GM10847 (cell line): Measurements from ENCODE around the gene ITGA6.

Source experiments
- POLR2A ChIP-seq: IDR thresholded peaks from 2 replicates; pipeline ENCODE4 v1.6.1; 2011; ENCODE audit not compliant: insufficient read length; ENCODE audit errors: extremely low read depth

ITGA6 gene

DNA sequence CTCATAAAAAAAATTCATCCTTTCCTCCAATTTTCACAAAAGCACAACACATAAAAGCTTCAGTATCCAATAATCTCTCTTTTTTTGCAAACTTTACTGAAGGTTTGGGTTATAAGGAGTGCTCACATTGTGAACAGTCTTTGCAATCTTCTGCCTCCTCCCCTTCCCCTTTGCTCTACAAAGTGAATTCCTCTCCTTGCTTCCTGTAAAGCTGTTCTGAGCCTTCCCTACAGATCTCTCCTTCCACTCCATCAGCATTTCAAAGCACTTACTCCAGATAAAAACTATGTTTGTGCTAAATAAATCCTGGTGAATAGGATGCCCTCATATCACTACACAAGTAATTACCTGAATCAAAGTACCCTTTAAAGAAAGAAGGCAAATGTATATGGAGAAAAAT, 123.9 kb downstream of the ITGA6 start:
- no peak for TF ChIP-seq POLR2A

DNA sequence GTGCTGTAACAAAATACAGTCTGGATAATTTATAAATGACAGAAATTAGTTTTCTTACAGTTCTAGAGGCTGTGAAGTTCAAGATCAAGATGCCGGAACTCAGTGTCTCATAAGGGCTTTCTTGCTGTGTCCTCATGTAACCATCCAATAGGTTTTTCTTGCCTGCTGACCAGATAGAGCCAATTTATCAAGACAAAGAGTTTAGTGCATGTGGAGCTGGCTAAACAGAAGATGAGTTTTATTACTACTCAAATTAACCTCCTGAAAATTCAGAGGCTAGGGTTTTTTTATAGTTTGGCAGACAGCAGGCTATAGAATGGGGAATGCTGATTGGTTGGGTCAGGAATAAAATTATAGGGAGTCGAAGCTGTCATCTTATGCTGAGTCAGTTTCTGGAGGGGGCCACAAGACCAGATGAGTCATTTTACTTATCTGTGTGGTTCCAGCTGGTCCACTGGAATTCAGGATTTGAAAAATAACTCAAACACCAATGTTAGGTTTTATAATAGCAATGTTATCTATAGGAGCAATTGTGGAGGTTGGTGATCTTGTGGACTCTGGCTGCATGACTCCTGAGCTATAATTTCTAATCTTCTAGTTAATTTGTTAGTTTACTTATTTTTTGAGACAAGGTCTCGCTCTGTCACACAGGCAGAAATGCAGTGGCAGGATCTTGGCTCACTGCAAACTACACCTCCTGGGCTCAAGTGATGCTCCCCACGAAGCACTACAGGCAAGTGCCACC, 125.3 kb downstream of the ITGA6 start:
- no peak for TF ChIP-seq POLR2A

GRCh38 chr2:172554352-172555271, 127.2 kb downstream of the ITGA6 start:
- TF ChIP-seq POLR2A, result no peak

DNA sequence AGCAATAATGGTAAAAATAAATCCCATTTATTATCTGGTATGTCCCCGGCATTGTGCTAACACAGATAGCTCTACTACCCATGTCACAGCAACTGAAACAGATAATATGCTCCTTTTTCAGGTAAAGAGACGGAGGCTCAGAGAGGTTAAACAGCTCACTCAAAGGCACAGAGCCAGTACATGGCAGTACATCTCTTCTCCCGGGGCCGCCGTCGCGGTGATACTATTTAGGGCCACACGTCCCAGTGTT, 127.8 kb downstream of the ITGA6 start:
- no peak for TF ChIP-seq POLR2A
